Transverse colon (tissue), 4 donors: ENCODE results near the gene RERE. TPM values are rescaled to one million over a fixed set of nuclear protein-coding genes. Genes with fewer than 3 reads are reported as not detected.
A peak's percentile ranks its signal among the peaks of the same experiment; 100 is the strongest.

Source experiments
- DNase-seq: peaks from one replicate; pipeline ENCODE4 v3.0.0-alpha.2; 2019
- H3K27ac ChIP-seq, 4 donors: fragments of 200-600 bp; sonication (generic); 2 replicates each; pipeline ENCODE4 v1.5.1; 2016 to 2018; ENCODE audit warnings: inconsistent platforms in 4 of 4
- H3K27me3 ChIP-seq: fragments of 200-600 bp; sonication (generic); 2 replicates; pipeline ENCODE4 v1.5.1; 2017; ENCODE audit warnings: inconsistent platforms
- H3K36me3 ChIP-seq, 4 donors: fragments of 200-600 bp; sonication (generic); 2 replicates each; pipeline ENCODE4 v1.5.1; 2017 to 2019; ENCODE audit warnings: inconsistent platforms in 4 of 4
- H3K4me1 ChIP-seq, 4 donors: fragments of 200-600 bp; sonication (generic); 2 replicates each; pipeline ENCODE4 v1.5.1; 2017 to 2020; ENCODE audit warnings: inconsistent platforms in 4 of 4
- H3K4me3 ChIP-seq, 4 donors: fragments of 200-600 bp; sonication (generic); 1 replicate in 1 of 4; 2 replicates in 3 of 4; pipeline versions ENCODE4 v1.5.1 to v1.6.1; 2017 to 2019; ENCODE audit warnings: inconsistent platforms in 4 of 4
- H3K9me3 ChIP-seq, 2 donors: fragments of 200-600 bp; sonication (generic); 2 replicates each; pipeline ENCODE4 v1.5.1; 2017 to 2019; ENCODE audit warnings: inconsistent platforms in 2 of 2
- CTCF ChIP-seq, 5 experiments: fragments of 200-600 bp in 3 of 5; fragments of 450-650 bp in 2 of 5; sonication (generic) in 3 of 5; IDR thresholded peaks; 1 replicate in 2 of 5; 2 replicates in 3 of 5; pipeline ENCODE4 v1.5.1; 2016 to 2017; ENCODE audit warnings: antibody characterized with exemption in 5 of 5, inconsistent platforms in 3 of 5, mild to moderate bottlenecking in 2 of 5, moderate library complexity in 1 of 5
- EP300 ChIP-seq: sonication (generic); formaldehyde crosslinking; IDR thresholded peaks from one replicate; pipeline ENCODE4 v1.6.1; 2017; ENCODE audit warnings: antibody characterized with exemption, low read depth
- POLR2A ChIP-seq: fragments of 450-650 bp; IDR thresholded peaks from one replicate; pipeline ENCODE4 v1.6.1; 2016; ENCODE audit warnings: antibody characterized with exemption, mild to moderate bottlenecking, moderate library complexity
- POLR2AphosphoS5 ChIP-seq, 3 donors: sonication (generic); formaldehyde crosslinking; IDR thresholded peaks; one replicate each; pipeline ENCODE4 v1.6.1; 2016; ENCODE audit warnings: antibody characterized with exemption in 3 of 3
- WGBS, 2 donors: methylation state at CpG; one replicate each; pipeline ENCODE4 v1.1.5; 2018; ENCODE audit warnings: low coverage in 1 of 2; 5-methylcytosine and 5-hydroxymethylcytosine counted together
- in situ Hi-C, 4 donors: fragments of 200-750 bp; cut with MboI; loops; one replicate each; pipeline versions ENCODE4 v1.15.0 to v1.15.1; 2017; ENCODE audit warnings: low sequenced_read_pairs in 3 of 4, low pct_ligation_motif_present in 1 of 4, low pct_unique_long_range_greater_than_20kb in 1 of 4
- intact Hi-C: fragments of 100-400 bp; cut with DNase I; formaldehyde crosslinking; loops from one replicate; pipeline ENCODE4 v1.15.1; 2023; ENCODE audit warnings: low total_unique reads
- total RNA-seq, 4 donors: library from RNA; depleted of rRNA; stranded (reverse); fragments of >200 nt; gene quantifications; one replicate each; pipeline ENCODE4 v1.1.0, GENCODE V29; 2016

The RERE gene
- total RNA-seq, 4 donors from 2014 or later, result 80.3 to 657 (median 105) TPM

DNA sequence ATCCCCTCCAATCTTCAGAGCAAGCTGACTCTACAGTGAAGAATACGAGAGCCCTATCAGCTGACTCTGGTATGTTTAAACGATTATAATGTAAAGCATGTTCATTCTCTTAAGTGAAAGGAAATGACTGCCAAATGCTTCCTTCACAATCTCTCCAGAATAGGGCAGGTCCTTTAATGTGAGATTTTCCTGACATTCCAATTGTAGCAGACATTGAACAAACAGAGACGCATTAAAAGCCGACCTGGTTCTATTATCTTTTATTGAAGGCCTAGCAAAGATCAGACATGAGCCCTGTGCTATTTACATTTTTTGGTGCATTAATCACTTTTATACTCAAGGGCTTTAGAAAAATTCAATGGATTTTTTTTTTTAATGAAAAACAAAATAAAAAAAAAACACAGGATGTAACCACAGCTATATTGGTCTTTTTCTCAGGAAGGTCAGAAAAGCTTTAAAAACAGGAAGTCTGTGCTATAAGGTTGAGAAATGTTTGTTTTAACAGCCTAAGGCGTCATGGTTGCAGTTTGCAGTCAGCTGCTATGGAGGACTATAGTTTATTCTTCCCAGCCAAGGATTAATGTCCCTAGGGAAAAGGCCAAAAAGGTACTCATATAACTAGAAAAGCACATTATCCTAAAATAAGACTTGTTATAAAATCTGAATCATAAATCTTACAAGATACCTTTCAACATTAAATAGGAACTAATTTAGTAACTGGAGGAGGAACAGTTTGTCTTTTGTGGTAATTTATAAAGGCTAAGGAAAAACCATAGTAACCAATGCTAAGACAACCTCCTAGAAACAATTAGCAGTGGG is 104.8 kb downstream of the RERE start:
- intact Hi-C loops, result no loop called here
- in situ Hi-C loops, result no loop called here
- H3K36me3 ChIP-seq, result no peaks in the 10 kb centered on the region
- H3K4me1 ChIP-seq, result peaks cover 5 to 28% (median 24%) of the 10 kb centered on the region in 4 donors
- peak overlapping the region in 2 of 4 donors; percentile 2 to 20 for H3K4me3 ChIP-seq
- H3K27ac ChIP-seq, result peak overlapping the region; percentile 52 to 86 (median 81)
- WGBS, 2 donors, result 9 to 13% methylated on average over 4 to 5 of the region's 5 CpGs
- no peaks in the 10 kb centered on the region for H3K9me3 ChIP-seq
- no peaks in the 10 kb centered on the region for H3K27me3 ChIP-seq
- no peak for TF ChIP-seq EP300
- no peak for TF ChIP-seq POLR2A
- no peak for TF ChIP-seq CTCF (IDR thresholded peaks at IDR 0.05)
- TF ChIP-seq POLR2AphosphoS5 (IDR thresholded peaks at IDR 0.05), result peak; percentile 8 to 43 (median 37)
- no peak for DNase-seq

- 24 to 33% methylated on average over 4 of the region's 4 CpGs for WGBS, 2 donors
These were observed 105.5 kb downstream of the RERE start for GRCh38 chr1:8711873-8712412.

DNA sequence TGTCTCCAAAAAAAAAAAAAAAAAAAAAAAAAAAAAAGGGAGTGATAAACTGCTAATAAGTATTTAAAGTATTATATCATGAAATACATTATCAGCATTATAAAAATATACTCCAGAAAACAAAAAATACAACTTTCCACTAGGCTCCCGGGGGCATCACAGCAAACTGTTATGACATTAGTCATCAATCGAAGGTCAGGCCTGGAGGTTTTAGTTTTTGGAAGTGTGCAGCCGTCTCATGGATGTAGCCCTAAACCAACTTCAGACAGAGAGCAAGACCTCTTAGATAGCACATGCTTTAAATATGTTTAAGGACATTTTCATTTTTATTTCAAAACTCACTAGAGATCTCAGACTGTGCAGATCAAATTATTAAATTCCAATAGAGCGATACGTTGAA is 106.3 kb downstream of the RERE start:
- no peaks in the 10 kb centered on the region for H3K36me3 ChIP-seq
- no peak for DNase-seq
- H3K27me3 ChIP-seq, result no peaks in the 10 kb centered on the region
- H3K4me3 ChIP-seq, result no peak overlapping the region
- peak overlapping the region in 3 of 4 donors; percentile 81 to 86 (median 81) for H3K27ac ChIP-seq
- intact Hi-C loops (no loop called here), in situ Hi-C loops (no loop called here)
- H3K9me3 ChIP-seq, result no peaks in the 10 kb centered on the region
- TF ChIP-seq POLR2A, result no peak
- TF ChIP-seq CTCF (IDR thresholded peaks at IDR 0.05), result no peak
- no peak for TF ChIP-seq EP300
- TF ChIP-seq POLR2AphosphoS5 (IDR thresholded peaks at IDR 0.05), result no peak
- WGBS, 2 donors, result 83% methylated on average over 5 of the region's 5 CpGs
- H3K4me1 ChIP-seq, result peaks cover 5 to 38% (median 26%) of the 10 kb centered on the region in 4 donors

More at GRCh38 chr1:8711873-8712412, 105.5 kb downstream of the RERE start:
- H3K27me3 ChIP-seq, result no peaks in the 10 kb centered on the region
- H3K4me3 ChIP-seq, result peak overlapping the region in 2 of 4 donors; percentile 2 to 20
- H3K9me3 ChIP-seq, result no peaks in the 10 kb centered on the region
- in situ Hi-C loops (no loop called here), intact Hi-C loops (no loop called here)
- H3K36me3 ChIP-seq, result no peaks in the 10 kb centered on the region
- no peak for TF ChIP-seq CTCF (IDR thresholded peaks at IDR 0.05)
- TF ChIP-seq POLR2A, result no peak
- no peak for TF ChIP-seq EP300
- no peak for TF ChIP-seq POLR2AphosphoS5 (IDR thresholded peaks at IDR 0.05)
- peak overlapping the region; percentile 52 to 86 (median 81) for H3K27ac ChIP-seq
- no peak for DNase-seq
- peaks cover 5 to 33% (median 26%) of the 10 kb centered on the region in 4 donors for H3K4me1 ChIP-seq

GRCh38 chr1:8708259-8708658 is 109.2 kb downstream of the RERE start:
- intact Hi-C loops, result no loop called here
- in situ Hi-C loops, result no loop called here
- WGBS, 2 donors, result 95 to 100% methylated on average over 6 of the region's 6 CpGs

More at GRCh38 chr1:8708259-8708658, 109.2 kb downstream of the RERE start:
- no peak overlapping the region for H3K4me3 ChIP-seq
- no peak overlapping the region for H3K27ac ChIP-seq
- no peaks in the 10 kb centered on the region for H3K36me3 ChIP-seq
- TF ChIP-seq POLR2AphosphoS5 (IDR thresholded peaks at IDR 0.05) (no peak), CTCF (IDR thresholded peaks at IDR 0.05) (no peak), EP300 (no peak), POLR2A (no peak)
- DNase-seq, result no peak
- H3K9me3 ChIP-seq, result no peaks in the 10 kb centered on the region
- H3K4me1 ChIP-seq, result peaks cover 7 to 57% (median 31%) of the 10 kb centered on the region in 4 donors
- no peaks in the 10 kb centered on the region for H3K27me3 ChIP-seq
